Body of pancreas (tissue), 4 donors: ENCODE results near the gene ZNF423.

Source experiments
- CTCF ChIP-seq, 7 experiments: fragments of 450-650 bp in 4 of 7; fragments of 200-600 bp in 3 of 7; sonication (generic) in 3 of 7; IDR thresholded peaks; one replicate each; pipeline ENCODE4 v1.5.1; 2016 to 2019; ENCODE audit warnings: antibody characterized with exemption in 7 of 7
- POLR2A ChIP-seq, 3 donors: fragments of 450-650 bp; IDR thresholded peaks; one replicate each; pipeline ENCODE4 v1.6.1; 2016; ENCODE audit warnings: antibody characterized with exemption in 3 of 3, mild to moderate bottlenecking in 2 of 3

- no peak for TF ChIP-seq CTCF (IDR thresholded peaks at IDR 0.05)
- no peak for TF ChIP-seq POLR2A (IDR thresholded peaks at IDR 0.05)
Measured at GRCh38 chr16:49687476-49688002, 168.4 kb downstream of the ZNF423 start.
